HG03378 (cell line): ENCODE results near the gene ARHGAP10.

ENCODE experiments used
- ATAC-seq: cut with Tn5 transposase; IDR thresholded peaks from one replicate; pipeline ENCODE4 v1.9.1; 2021; ENCODE audit warnings: mild to moderate bottlenecking, moderate library complexity; ENCODE audit not compliant: unreplicated experiment

Gene ARHGAP10

DNA sequence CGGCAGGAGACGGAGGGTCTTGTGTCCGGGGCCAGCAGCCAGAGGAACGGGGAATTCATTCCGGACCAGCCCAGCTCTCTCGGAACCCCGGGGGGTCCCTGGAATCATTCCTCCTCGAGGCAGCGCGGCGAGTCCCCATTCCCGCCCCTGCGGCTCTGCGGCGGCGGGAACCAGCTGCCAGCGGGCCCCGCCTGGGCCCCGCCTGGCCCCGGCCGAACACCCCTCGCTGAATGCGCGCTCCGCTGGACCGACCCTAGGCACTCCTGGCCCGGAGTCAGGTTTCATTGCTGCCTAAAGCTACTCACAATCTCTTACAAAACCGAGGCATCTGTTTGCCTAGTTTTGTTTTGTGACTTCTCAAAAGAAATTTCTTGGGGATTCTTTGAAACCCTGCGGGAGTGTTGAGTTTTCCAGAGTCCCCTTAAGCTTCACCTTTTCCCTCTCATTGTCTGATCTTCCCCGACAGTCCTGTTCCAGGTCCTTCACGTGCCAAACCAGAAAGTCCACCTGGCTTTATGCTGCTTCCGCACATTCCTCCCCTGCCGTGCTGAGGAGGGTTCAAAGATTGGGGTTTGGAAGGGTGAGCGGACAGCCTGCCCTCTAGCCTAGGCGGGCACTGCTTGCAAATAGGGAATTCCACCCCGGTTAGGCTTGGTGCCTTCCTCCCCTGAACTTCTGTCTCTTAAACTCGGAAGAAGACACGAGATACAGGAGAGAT lies 789 bp downstream of the ARHGAP10 start:
- ATAC-seq = peak; percentile 16

GRCh38 chr4:147733716-147734344 lies 1.9 kb downstream of the ARHGAP10 start:
- ATAC-seq = no peak

- ATAC-seq = no peak
Measured at GRCh38 chr4:147734496-147734895, 2.6 kb downstream of the ARHGAP10 start.

GRCh38 chr4:147735413-147736301 lies 3.8 kb downstream of the ARHGAP10 start:
- ATAC-seq = peak; percentile 37

DNA sequence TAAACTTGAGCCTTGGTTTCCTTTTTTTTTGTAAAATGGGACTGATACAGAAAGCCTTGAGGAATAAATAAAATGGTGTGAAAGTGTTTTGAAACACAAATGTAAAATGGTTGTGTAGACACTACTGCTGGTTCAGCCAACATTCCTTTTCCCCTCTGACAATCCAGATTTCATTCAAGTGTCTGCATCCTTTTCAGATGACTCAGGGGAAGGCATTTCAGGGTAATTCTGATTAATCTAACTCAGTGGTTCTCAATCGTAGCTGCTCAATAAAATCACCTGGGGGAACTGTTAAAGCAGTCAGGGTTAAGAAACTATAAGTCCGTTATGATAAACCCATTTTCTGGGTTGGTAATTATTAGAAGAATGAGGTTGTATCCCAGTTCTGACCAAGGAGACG lies 4.6 kb downstream of the ARHGAP10 start:
- ATAC-seq = no peak

GRCh38 chr4:147737623-147738022 lies 5.7 kb downstream of the ARHGAP10 start:
- no peak for ATAC-seq

DNA sequence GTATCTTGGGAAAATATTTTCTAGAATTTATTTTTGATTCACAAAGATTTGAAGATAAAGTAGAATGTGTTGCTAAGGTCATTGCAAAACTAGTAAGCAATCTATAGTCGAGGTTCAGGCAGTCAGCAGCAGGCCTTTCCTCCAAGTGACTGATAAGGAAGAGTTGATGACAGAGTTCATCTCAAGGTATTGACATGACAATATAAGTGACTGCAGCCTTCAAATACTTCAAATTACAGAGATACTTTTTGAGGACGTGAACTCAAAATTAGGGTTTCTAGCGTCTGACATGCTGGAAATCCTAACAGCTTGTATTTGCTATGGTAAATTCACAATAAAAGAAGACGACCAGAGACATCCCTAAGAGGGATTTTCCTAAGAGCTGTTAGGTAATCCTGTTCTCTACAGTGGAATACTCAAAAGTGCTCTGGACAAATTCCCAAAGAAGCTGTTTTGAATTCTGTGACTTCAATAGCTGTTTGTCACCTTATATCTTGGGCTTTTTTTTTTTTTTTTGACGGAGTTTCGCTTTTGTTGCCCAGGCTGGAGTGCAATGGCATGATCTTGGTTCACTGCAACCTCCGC lies 7.4 kb downstream of the ARHGAP10 start:
- ATAC-seq = no peak

- ATAC-seq = no peak
Measured at GRCh38 chr4:147740176-147740575, 8.3 kb downstream of the ARHGAP10 start.

DNA sequence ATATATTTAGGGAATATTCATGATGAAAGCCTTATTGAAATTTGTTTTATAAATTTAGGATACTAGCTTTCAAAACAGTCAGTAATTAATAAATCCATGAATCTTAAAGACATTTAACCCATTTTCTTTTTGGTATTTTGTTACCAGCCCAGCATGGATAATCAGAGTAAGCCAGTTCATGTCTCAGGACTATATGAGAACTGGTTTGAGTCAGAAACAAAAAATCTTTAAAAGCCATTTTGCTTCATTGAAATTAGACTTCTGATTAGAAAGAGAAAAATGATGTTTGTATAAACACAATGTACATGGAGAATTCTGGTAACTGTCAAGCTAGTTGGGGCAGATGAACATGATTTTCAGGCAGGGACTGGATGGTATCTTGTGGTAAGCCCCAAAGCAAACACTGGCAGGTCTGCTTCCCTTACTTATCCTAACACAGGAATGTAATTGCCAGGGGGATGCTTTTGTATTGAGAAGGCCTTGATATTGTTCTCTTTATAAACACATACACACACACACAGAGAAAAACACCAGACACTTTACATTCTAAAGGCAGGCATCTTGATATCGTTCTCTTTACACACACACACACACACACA lies 9.4 kb downstream of the ARHGAP10 start:
- no peak for ATAC-seq

GRCh38 chr4:147747787-147748454 lies 16.0 kb downstream of the ARHGAP10 start:
- ATAC-seq = no peak

DNA sequence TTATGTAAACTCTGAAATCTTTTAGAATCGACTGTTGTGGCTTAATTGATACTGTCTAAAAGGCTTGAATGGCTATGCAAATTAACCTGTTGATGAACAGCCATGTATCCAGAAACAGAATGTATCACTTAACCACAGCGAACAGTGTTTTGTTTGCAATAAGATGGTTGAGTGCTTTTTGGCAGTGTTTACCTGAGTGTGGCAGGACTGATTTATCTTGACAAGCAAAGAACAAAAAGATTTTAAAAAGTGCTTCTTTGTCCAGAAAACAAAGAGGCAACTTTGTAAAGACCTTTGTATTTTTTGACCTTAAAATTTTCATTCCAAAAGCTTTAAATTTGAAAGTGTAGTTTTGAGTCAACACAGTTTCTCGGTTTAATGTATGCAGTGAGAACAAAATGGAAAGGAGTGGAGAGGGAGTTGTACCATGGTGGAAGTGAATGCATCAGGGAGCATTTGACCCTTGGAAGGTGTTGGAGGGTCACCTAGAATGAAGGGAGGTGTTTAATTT lies 18.0 kb downstream of the ARHGAP10 start:
- peak; percentile 99 for ATAC-seq

GRCh38 chr4:147753047-147753446 lies 21.2 kb downstream of the ARHGAP10 start:
- ATAC-seq = no peak

- ATAC-seq = no peak
Measured at GRCh38 chr4:147754037-147754445, 22.2 kb downstream of the ARHGAP10 start.

GRCh38 chr4:147755561-147756295 lies 23.8 kb downstream of the ARHGAP10 start:
- no peak for ATAC-seq

DNA sequence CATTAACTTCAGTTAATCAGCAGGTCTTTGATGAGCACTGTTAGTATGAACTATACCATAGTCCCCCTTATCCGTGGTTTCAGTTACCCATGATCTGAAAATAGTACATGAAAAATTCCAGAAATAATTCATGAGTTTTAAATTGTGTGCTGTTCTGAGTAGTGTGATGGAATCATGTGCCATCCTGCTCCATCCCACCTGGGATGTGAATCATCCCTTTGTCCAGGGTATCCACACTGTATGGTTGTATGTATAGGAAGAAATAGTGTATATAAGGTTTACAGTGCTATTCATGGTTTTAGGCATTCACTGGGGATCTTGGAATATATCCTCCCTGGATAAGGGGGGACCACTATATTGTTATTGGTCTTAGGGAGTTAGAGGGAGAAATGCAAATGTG lies 24.5 kb downstream of the ARHGAP10 start:
- no peak for ATAC-seq

DNA sequence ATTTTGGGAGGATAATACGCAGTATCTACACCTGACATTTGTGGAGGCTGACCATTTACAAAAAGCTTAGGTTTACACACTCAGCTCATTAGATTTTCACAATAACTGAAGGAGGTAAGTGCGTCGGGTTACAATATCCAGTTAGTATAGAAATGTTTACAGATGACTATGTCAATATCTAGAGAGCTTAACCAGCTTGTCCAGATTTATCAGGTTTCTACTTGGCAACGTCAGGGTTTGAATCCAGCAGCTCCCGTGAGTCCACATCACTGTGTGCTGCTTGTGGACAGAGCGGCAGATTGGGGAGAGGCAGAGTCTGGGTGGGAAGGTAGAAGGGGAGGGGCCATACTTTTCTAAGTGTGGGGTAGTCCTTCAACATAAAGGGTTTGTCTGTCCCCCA lies 28.3 kb downstream of the ARHGAP10 start:
- no peak for ATAC-seq

- no peak for ATAC-seq
Measured at GRCh38 chr4:147760695-147761094, 28.8 kb downstream of the ARHGAP10 start.

- peak; percentile 64 for ATAC-seq
Measured at GRCh38 chr4:147761218-147761883, 29.5 kb downstream of the ARHGAP10 start.

- no peak for ATAC-seq
Measured at GRCh38 chr4:147764337-147764736, 32.4 kb downstream of the ARHGAP10 start.
